HFFc6 (cell line): ENCODE data around the gene STYXL1. TPM values are rescaled to one million over a fixed set of nuclear protein-coding genes. Genes with fewer than 3 reads are reported as not detected.
"Not testable (repeated sequence)": the region's sequence is repeated elsewhere in the genome, so short reads cannot be mapped to it uniquely, and the experiment has no call there.

Source experiments
- DNase-seq: peaks from one replicate; pipeline ENCODE4 v3.0.0-alpha.2; 2018
- H3K27ac Mint-ChIP-seq: 2 replicates; pipeline ENCODE4 v1.8.0; 2020; ENCODE audit warnings: mild to moderate bottlenecking, mixed read lengths
- H3K27me3 Mint-ChIP-seq: 2 replicates; pipeline ENCODE4 v1.8.0; 2021; ENCODE audit warnings: mild to moderate bottlenecking, moderate library complexity, mixed read lengths; ENCODE audit not compliant: insufficient read depth
- H3K36me3 Mint-ChIP-seq: 2 replicates; pipeline ENCODE4 v1.8.0; 2021; ENCODE audit warnings: low read depth, mixed read lengths
- H3K4me1 Mint-ChIP-seq: 2 replicates; pipeline ENCODE4 v1.8.0; 2020; ENCODE audit warnings: low read depth, mixed read lengths
- H3K4me3 Mint-ChIP-seq: 2 replicates; pipeline ENCODE4 v1.8.0; 2020; ENCODE audit warnings: mild to moderate bottlenecking, moderate library complexity, mixed read lengths
- H3K9me3 Mint-ChIP-seq: 2 replicates; pipeline ENCODE4 v1.8.0; 2020; ENCODE audit warnings: mild to moderate bottlenecking, mixed read lengths
- total RNA-seq, 6 experiments: library from RNA; stranded (reverse); fragmentation: NEBNext Ultra II Directional; extraction: Animal tissue kit (Norgen Biotek cat#: 25700); gene quantifications; 2 replicates in 1 of 6; 3 replicates in 5 of 6; pipeline ENCODE4 v1.2.3, GENCODE V29; 2021
- TF ChIP-seq, protein P1 (sequence below): fragments of 200-600 bp; sonication (generic); IDR thresholded peaks from 2 replicates; pipeline ENCODE4 v1.5.0; 2021; ENCODE audit warnings: antibody characterized with exemption, mild to moderate bottlenecking

Gene STYXL1
- total RNA-seq, 6 experiments from 2014 or later = 29.6 to 38.3 (median 32.0) TPM

DNA sequence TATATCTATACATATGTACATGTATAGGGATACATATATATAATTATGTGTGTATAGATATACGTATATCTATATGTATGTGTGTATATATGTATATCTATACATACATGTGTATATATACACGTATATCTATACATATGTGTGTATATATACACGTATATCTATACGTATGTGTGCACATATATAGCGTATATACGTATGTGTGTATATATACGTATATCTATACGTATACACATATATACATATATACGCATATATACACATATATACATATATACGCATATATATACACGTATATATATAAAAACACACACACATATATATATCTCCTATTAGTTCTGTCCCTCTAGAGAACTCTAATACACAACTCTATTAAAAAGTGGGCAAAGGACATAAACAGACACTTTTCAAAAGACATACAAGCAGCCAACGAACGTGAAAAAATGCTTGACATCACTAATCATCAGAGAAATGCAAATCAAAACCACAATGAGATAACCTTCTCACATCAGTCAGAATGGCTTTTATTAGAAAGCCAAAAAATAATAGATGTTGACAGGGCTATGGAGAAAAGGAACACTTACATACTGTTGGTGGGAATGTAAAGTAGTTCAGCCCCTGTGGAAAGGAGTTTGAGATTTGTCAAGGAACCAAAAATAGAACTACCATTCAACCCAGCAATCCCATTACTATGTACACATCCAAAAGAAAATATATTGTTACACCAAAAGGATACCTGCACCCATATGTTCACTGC is 31.4 kb downstream of the STYXL1 start:
- peaks cover 11% of the 10 kb centered on the region for H3K4me1 Mint-ChIP-seq
- H3K9me3 Mint-ChIP-seq = no peaks in the 10 kb centered on the region
- H3K36me3 Mint-ChIP-seq = peaks cover 2% of the 10 kb centered on the region
- H3K4me3 Mint-ChIP-seq = no peak overlapping the region
- no peak overlapping the region for H3K27ac Mint-ChIP-seq
- no peak for DNase-seq
- peaks cover 2% of the 10 kb centered on the region for H3K27me3 Mint-ChIP-seq
- TF ChIP-seq, protein P1, sequence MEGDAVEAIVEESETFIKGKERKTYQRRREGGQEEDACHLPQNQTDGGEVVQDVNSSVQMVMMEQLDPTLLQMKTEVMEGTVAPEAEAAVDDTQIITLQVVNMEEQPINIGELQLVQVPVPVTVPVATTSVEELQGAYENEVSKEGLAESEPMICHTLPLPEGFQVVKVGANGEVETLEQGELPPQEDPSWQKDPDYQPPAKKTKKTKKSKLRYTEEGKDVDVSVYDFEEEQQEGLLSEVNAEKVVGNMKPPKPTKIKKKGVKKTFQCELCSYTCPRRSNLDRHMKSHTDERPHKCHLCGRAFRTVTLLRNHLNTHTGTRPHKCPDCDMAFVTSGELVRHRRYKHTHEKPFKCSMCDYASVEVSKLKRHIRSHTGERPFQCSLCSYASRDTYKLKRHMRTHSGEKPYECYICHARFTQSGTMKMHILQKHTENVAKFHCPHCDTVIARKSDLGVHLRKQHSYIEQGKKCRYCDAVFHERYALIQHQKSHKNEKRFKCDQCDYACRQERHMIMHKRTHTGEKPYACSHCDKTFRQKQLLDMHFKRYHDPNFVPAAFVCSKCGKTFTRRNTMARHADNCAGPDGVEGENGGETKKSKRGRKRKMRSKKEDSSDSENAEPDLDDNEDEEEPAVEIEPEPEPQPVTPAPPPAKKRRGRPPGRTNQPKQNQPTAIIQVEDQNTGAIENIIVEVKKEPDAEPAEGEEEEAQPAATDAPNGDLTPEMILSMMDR = no peak

DNA sequence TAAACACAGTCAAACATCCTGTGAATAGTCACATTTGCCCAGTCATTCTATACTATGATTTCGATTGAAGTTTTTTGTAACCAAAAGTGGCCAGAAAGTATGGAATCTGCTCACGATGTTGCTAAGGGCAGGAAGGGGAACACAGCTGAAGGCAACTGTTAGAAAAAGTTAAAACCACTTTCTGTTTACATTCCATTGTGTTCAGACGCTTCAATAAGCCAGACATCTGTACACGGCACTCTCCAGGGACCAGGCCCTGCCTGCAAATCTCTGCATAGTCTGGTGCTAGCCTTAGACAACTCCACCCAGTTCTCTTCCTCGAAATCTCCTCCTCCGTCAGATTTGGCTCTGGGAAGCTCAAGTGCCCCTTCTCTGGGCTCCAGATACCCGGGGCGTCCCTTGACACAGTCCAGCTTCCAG is 36.3 kb downstream of the STYXL1 start:
- Mint-ChIP-seq H3K9me3 (no peaks in the 10 kb centered on the region), H3K27me3 (peaks cover 2% of the 10 kb centered on the region), H3K27ac (peak overlapping the region; percentile 73), H3K4me3 (peak overlapping the region; percentile 12), H3K4me1 (peaks cover 39% of the 10 kb centered on the region), H3K36me3 (no peaks in the 10 kb centered on the region; the same call in 1 of the 2 replicates)
- DNase-seq = peak; percentile 52
- TF ChIP-seq, protein P1 = no peak

DNA sequence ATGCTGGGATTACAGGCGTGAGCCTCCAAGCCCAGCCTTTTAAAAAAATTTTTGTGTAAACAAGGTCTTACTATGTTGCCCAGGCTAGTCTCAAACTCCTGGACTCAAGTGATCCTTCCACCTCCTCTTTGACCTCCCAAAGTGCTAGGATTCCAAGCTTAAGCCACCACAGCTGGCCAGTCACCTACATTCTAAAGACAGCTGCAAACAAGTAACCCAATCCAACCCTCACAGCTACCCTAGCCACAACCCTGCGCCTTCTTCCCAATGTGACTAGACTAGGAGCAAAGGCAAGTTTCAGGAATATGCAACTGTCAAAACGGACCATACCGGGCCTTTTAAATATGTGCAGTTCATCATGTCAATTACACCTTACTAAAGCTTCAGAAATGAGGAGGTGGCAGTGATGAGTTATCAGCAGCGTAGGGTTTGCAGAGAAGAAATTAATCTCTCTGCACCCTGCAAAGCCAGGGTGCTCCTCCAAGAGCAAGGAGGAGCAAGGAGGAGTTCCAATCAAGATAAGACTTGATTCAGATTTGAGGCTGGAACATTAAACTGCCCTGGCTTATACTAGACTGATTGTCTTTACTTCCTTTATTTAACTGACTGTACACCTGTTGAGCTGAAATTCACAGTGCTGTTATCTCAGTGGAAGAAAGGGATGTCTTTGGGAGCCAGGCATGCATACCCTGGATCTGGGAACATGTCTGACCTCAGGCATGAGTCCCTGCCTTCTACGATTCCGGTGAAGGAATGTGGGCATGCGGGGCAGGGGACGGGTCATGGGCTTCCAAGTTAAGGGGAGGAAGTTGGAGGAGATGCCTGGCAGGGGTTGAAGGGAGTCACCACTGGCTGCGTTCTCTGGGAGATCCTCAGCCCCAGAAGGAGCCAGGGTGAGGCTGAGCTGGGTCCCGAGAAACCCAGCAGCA is 37.9 kb downstream of the STYXL1 start:
- peak overlapping the region; percentile 81; the same call in 1 of the 2 replicates for H3K4me3 Mint-ChIP-seq
- H3K36me3 Mint-ChIP-seq = peaks cover 4% of the 10 kb centered on the region
- H3K27ac Mint-ChIP-seq = peak overlapping the region; percentile 84; the same call in 1 of the 2 replicates
- no peak for DNase-seq
- H3K9me3 Mint-ChIP-seq = no peaks in the 10 kb centered on the region
- peaks cover 39% of the 10 kb centered on the region for H3K4me1 Mint-ChIP-seq
- peaks cover 2% of the 10 kb centered on the region for H3K27me3 Mint-ChIP-seq
- TF ChIP-seq, protein P1 = no peak

DNA sequence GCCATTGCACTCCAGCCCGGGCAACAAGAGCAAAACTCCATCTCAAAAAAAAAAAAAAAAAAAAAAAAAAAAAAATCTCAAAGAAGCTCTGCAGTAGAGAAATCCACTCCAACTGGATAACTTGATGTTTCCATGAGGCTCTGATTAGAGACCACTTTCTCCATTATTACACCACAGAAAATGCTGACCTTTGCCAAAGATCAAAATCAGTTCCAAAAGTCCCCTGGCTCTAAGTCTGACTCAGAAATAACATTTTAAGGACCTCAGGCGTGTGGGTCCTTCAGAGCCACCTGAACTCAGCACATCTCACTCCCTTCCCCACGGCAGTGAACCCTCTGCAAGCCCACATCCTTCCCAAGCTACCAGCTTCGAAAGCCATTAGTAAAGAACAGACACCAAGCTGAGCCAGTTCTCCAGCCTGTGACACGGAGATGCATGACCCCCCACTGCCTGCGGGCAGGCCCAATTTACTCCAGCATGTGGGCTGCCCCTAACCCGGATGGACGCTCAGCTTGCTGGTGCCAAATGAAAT is 39.6 kb downstream of the STYXL1 start:
- H3K27ac Mint-ChIP-seq = peak overlapping the region; percentile 84; the same call in 1 of the 2 replicates
- DNase-seq = no peak
- H3K27me3 Mint-ChIP-seq = no peaks in the 10 kb centered on the region; the same call in 1 of the 2 replicates
- H3K4me1 Mint-ChIP-seq = peaks cover 39% of the 10 kb centered on the region
- 0 out of 2 replicates have a peak overlapping the region, but pooled peaks have one; percentile 81 for H3K4me3 Mint-ChIP-seq
- peaks cover 4% of the 10 kb centered on the region for H3K36me3 Mint-ChIP-seq
- TF ChIP-seq, protein P1 = no peak
- no peaks in the 10 kb centered on the region for H3K9me3 Mint-ChIP-seq

DNA sequence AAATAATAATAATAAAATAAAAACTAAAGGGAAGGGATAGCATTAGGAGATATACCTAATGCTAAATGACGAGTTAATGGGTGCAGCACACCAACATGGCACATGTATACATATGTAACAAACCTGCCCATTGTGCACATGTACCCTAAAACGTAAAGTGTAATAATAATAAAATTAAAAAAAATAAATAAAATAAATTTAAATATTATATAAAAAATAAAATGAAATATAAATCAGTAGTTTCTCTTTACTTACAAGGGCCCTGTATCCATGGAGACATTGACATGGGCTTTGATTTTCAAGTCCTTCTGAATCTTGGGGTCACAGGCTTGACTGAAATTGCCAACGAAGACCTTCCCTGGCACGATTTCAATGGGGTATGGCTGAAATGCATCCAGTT is 42.8 kb downstream of the STYXL1 start:
- H3K9me3 Mint-ChIP-seq, H3K36me3 Mint-ChIP-seq, H3K27me3 Mint-ChIP-seq, DNase-seq, H3K4me3 Mint-ChIP-seq, H3K27ac Mint-ChIP-seq: not testable (repeated sequence)
- peaks cover 19% of the 10 kb centered on the region for H3K4me1 Mint-ChIP-seq
